Epidermal melanocyte (primary cell): ENCODE data around the gene SLC25A22.

Experiments
- DNase-seq: peaks from one replicate; pipeline ENCODE4 v3.0.0; 2011; ENCODE audit warnings: low spot score; ENCODE audit not compliant: insufficient read length

The SLC25A22 gene

GRCh38 chr11:747158-748006, 50.7 kb downstream of the SLC25A22 start, which contains the start of gene TALDO1:
Gene TALDO1, plus strand, starts transcription at chr11:747464. Its CDS starts 18 bp downstream, at chr11:747482.
- peak; percentile 84 for DNase-seq

DNA sequence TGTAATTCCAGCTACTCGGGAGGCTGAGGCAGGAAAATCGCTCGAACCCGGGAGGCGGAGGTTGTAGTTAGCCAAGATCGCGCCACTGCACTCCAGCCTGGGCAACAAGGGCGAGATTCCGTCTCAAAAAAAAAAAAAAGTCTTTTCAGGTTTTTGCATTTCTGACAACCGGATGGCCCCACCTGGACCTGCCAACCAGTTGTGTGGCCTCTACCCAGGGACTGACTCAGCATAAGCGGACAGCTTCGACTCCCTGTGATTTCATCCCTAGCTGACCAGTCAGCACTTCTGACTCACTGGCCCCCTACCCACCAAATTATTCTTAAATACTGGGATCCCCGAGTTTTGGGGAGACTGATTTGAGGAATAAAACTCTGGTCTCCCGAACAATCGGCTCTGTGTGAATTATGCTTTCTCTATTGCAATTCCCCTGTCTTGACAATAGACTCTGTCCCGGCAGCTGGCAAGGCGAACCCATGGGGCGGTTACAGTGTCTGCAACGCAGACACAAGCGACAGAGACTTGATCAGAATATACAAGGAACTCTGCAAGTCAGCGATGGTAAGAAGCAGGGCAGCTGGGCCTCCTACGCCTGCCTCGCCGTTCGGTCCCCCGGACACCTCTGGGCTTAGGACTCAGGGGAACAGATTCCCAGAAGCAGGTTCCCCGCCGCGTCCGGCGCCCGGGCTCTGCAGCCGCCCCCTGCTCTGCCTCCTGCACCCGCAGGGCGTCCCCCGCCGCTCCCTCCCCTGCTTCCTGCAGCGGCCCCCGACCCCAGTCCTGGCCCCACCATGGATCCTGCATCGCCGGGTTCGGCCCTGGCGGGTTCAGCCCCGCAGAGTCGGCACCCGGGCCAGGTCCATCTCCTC, 51.6 kb downstream of the SLC25A22 start:
- no peak for DNase-seq

- no peak for DNase-seq
Observed at GRCh38 chr11:745428-745827, 52.7 kb downstream of the SLC25A22 start.

GRCh38 chr11:742571-743201, 55.4 kb downstream of the SLC25A22 start:
- DNase-seq, result no peak

DNA sequence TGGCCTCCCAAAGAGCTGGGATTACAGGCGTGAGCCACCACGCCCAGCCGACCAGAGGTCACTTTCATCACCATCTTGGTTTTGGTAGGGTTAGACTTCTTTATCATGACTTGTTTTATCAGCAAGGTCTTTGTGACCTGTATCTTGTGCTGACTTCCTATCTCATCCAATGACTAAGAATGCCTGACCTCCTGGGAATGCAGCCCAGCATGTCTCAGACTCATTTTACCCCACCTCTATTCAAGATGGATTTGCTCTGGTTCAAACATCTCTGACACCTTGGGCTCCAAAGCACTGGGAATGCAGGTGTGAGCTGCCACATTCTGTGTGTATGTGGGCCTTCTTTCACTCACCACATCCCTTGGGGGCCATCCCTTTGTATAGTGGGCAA, 55.9 kb downstream of the SLC25A22 start:
- no peak for DNase-seq
